ENCODE data around the gene MYBPC2. TPM values are rescaled to one million over a fixed set of nuclear protein-coding genes. Genes with fewer than 3 reads are reported as not detected.

Gene MYBPC2
- total RNA-seq, 1 donor from 2014 or later, result 0.77 TPM

- H3K27me3 Mint-ChIP-seq (ENCODE audit: insufficient read depth, low read depth), result peaks cover 7% of the 10 kb centered on the region
- H3K36me3 Mint-ChIP-seq, result no peaks in the 10 kb centered on the region
- H3K79me2 ChIP-seq (ENCODE audit: low read depth), result no peaks in the 10 kb centered on the region
- H3K4me1 Mint-ChIP-seq, result no peaks in the 10 kb centered on the region
- H3K4me1 ChIP-seq, result no peaks in the 10 kb centered on the region
- H3K4me2 ChIP-seq, result no peak overlapping the region
- DNase-seq (ENCODE audit: low spot score), result no peak
- H3K27ac ChIP-seq, result no peak overlapping the region
- H3K4me3 Mint-ChIP-seq, result no peak overlapping the region
- no peaks in the 10 kb centered on the region for H3K27me3 ChIP-seq
- no peak overlapping the region for H3K9ac ChIP-seq
- TF ChIP-seq EZH2phosphoT487 (IDR thresholded peaks at IDR 0.05) (no peak), CTCF (IDR thresholded peaks at IDR 0.05) (no peak), EZH2 (IDR thresholded peaks at IDR 0.05) (no peak)
- H3K9me3 ChIP-seq (ENCODE audit: low read depth), result no peaks in the 10 kb centered on the region
- H3K4me3 ChIP-seq, result no peak overlapping the region
- H2AFZ ChIP-seq (replicated peaks), result no peak overlapping the region
- H3K36me3 ChIP-seq, result no peaks in the 10 kb centered on the region
- no peak overlapping the region for H3K27ac Mint-ChIP-seq
- H3F3A ChIP-seq (ENCODE audit: low read depth), result no peaks in the 10 kb centered on the region
- peaks cover 9% of the 10 kb centered on the region for H3K9me3 Mint-ChIP-seq
- no peaks in the 10 kb centered on the region for H4K20me1 ChIP-seq (ENCODE audit: low read depth)
Observed at GRCh38 chr19:50453243-50453642, 20.6 kb downstream of the MYBPC2 start.

- H3F3A ChIP-seq (ENCODE audit: low read depth), result peaks cover 3% of the 10 kb centered on the region
- no peaks in the 10 kb centered on the region for H3K4me1 ChIP-seq
- Mint-ChIP-seq H3K4me3 (peak overlapping the region; percentile 35), H3K36me3 (no peaks in the 10 kb centered on the region), H3K4me1 (peaks cover 7% of the 10 kb centered on the region), H3K27me3 (ENCODE audit: insufficient read depth, low read depth) (peaks cover 5% of the 10 kb centered on the region), H3K27ac (no peak overlapping the region), H3K9me3 (peaks cover 9% of the 10 kb centered on the region)
- H3K27ac ChIP-seq, result no peak overlapping the region
- H3K4me3 ChIP-seq, result no peak overlapping the region
- no peak overlapping the region for H2AFZ ChIP-seq (replicated peaks)
- H4K20me1 ChIP-seq (ENCODE audit: low read depth), result no peaks in the 10 kb centered on the region
- TF ChIP-seq CTCF (IDR thresholded peaks at IDR 0.05), result no peak
- no peak for TF ChIP-seq EZH2phosphoT487 (IDR thresholded peaks at IDR 0.05)
- no peak for TF ChIP-seq EZH2 (IDR thresholded peaks at IDR 0.05)
- DNase-seq (ENCODE audit: low spot score), result no peak
- H3K4me2 ChIP-seq, result no peak overlapping the region
- no peaks in the 10 kb centered on the region for H3K27me3 ChIP-seq
- no peak overlapping the region for H3K9ac ChIP-seq
- H3K79me2 ChIP-seq (ENCODE audit: low read depth), result no peaks in the 10 kb centered on the region
- no peaks in the 10 kb centered on the region for H3K9me3 ChIP-seq (ENCODE audit: low read depth)
- no peaks in the 10 kb centered on the region for H3K36me3 ChIP-seq
Observed at GRCh38 chr19:50455992-50456391, 23.3 kb downstream of the MYBPC2 start.

GRCh38 chr19:50457300-50457699, 24.6 kb downstream of the MYBPC2 start:
- Histone ChIP-seq H3K27ac (no peak overlapping the region), H2AFZ (replicated peaks) (no peak overlapping the region), H3K9ac (no peak overlapping the region), H3F3A (ENCODE audit: low read depth) (peaks cover 3% of the 10 kb centered on the region), H3K4me1 (no peaks in the 10 kb centered on the region), H3K27me3 (no peaks in the 10 kb centered on the region), H3K9me3 (ENCODE audit: low read depth) (no peaks in the 10 kb centered on the region), H3K36me3 (no peaks in the 10 kb centered on the region), H3K4me3 (no peak overlapping the region), H4K20me1 (ENCODE audit: low read depth) (no peaks in the 10 kb centered on the region), H3K79me2 (ENCODE audit: low read depth) (no peaks in the 10 kb centered on the region), H3K4me2 (no peak overlapping the region)
- Mint-ChIP-seq H3K36me3 (no peaks in the 10 kb centered on the region), H3K27ac (no peak overlapping the region), H3K4me3 (no peak overlapping the region), H3K27me3 (ENCODE audit: insufficient read depth, low read depth) (peaks cover 6% of the 10 kb centered on the region), H3K9me3 (peaks cover 9% of the 10 kb centered on the region), H3K4me1 (peaks cover 12% of the 10 kb centered on the region)
- no peak for DNase-seq (ENCODE audit: low spot score)
- no peak for TF ChIP-seq CTCF (IDR thresholded peaks at IDR 0.05)
- TF ChIP-seq EZH2phosphoT487 (IDR thresholded peaks at IDR 0.05), result no peak
- no peak for TF ChIP-seq EZH2 (IDR thresholded peaks at IDR 0.05)

Measured in neural progenitor cell (in vitro differentiated cells).